DOHH2 (cell line): Measurements from ENCODE around the gene SLC35G2.

Experiments used
- CTCF ChIP-seq: fragments of 200-600 bp; sonication (generic); IDR thresholded peaks from one replicate; pipeline ENCODE4 v1.5.1; 2014; ENCODE audit warnings: antibody characterized with exemption, mild to moderate bottlenecking, low read depth, low read length; ENCODE audit not compliant: poor library complexity, severe bottlenecking
- EZH2phosphoT487 ChIP-seq: fragments of 200-600 bp; sonication (generic); IDR thresholded peaks from 2 replicates; pipeline ENCODE4 v1.6.1; 2017; ENCODE audit warnings: borderline replicate concordance, mild to moderate bottlenecking, antibody characterized with exemption, low read length, moderate library complexity, mixed read lengths

DNA sequence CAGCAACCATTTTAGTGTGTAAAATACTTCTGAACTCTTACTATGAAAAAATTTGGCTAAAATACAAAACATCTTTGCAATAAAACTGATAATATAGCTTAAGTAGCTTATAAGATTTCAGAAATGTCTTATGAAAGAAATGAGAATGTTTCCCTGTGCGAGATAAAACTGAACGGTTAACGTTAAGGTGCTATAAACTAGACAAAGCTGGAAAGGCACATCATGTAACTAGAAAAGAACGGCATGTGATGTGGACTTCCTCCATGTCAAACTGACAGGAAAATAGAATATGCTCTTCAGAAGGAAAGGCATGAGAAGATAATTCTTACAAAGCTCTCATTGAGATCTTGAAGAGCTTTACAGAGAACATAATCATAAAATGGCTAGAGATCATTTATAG, 79.6 kb downstream of the SLC35G2 start:
- TF ChIP-seq CTCF (no peak), EZH2phosphoT487 (no peak)
